ENCODE results near the gene POLR3E.

- TF ChIP-seq EZH2phosphoT487 (IDR thresholded peaks at IDR 0.05; ENCODE audit: insufficient read depth, low read depth) (no peak), EZH2 (IDR thresholded peaks at IDR 0.05; ENCODE audit: insufficient read depth, poor library complexity, severe bottlenecking) (no peak)
Observed at GRCh38 chr16:22337045-22337444, 39.8 kb downstream of the POLR3E start.
